H1 (cell line): ENCODE data around the gene TYK2. TPM values are rescaled to one million over a fixed set of nuclear protein-coding genes. Genes with fewer than 3 reads are reported as not detected.

ENCODE experiments used
- GTF2F1 ChIP-seq: IDR thresholded peaks from 2 replicates; pipeline ENCODE4 v1.6.1; 2012; ENCODE audit warnings: low read depth, low read length, improper control_type of control experiment, borderline replicate concordance
- JUND ChIP-seq: IDR thresholded peaks from 2 replicates; pipeline ENCODE4 v1.6.1; 2011; ENCODE audit warnings: mild to moderate bottlenecking, improper control_type of control experiment, low read length
- POU5F1 ChIP-seq: IDR thresholded peaks from 2 replicates; pipeline ENCODE4 v1.6.1; 2011; ENCODE audit warnings: low read depth, mild to moderate bottlenecking, low read length, moderate library complexity
- SP1 ChIP-seq: IDR thresholded peaks from 2 replicates; pipeline ENCODE4 v1.6.1; 2011; ENCODE audit warnings: low read depth, low read length
- polyA plus RNA-seq, 7 experiments: library from polyadenylated mRNA; depleted of rRNA in 3 of 7; stranded (reverse) in 5 of 7; unstranded in 2 of 7; fragments of >200 nt in 5 of 7; fragments of 200-250 nt in 2 of 7; gene quantifications; 1 replicate in 5 of 7; 2 replicates in 1 of 7; 4 replicates in 1 of 7; pipeline versions ENCODE4 v1.2.1 to v1.2.3, GENCODE V29; 2011 to 2013; ENCODE audit warnings: missing spikeins in 2 of 7, mixed read lengths in 2 of 7
- total RNA-seq: library from RNA; stranded (reverse); fragmentation: NEBNext Ultra II Directional; extraction: Animal tissue kit (Norgen Biotek cat#: 25700); gene quantifications from 2 replicates; pipeline ENCODE4 v1.2.1, GENCODE V29; 2021

The TYK2 gene
- total and polyA plus RNA-seq, 2 of the 8 experiments (the other 6 are each of a cell fraction or from before 2014, with no cell fraction given) = 32.1 to 40.8 TPM

- TF ChIP-seq SP1 = no peak
- TF ChIP-seq GTF2F1 = no peak
- TF ChIP-seq JUND = no peak
- no peak for TF ChIP-seq POU5F1
Measured at GRCh38 chr19:10329555-10329954, 50.8 kb downstream of the TYK2 start (continued).
